Endothelial cell of umbilical vein (primary cell): ENCODE measurements around the gene PKP4. TPM values are rescaled to one million over a fixed set of nuclear protein-coding genes. Genes with fewer than 3 reads are reported as not detected.

Source experiments
- BruUV-seq: library from RNA; stranded (reverse); fragments of 400-500 nt; replicated peaks from 2 replicates; lab custom pipeline; 2021; lab: Mats Ljungman, UMichigan
- CTCF ChIA-PET: fragments of 300-600, 350-600 bp; sonication (Branson Sonifier 250); formaldehyde crosslinking; loops from one replicate; lab custom pipeline; 2021; ENCODE audit warnings: antibody characterized with exemption, inconsistent platforms; lab: Charles Lee
- POLR2A ChIA-PET: fragments of 300-600, 350-600 bp; sonication (Branson Sonifier 250); formaldehyde crosslinking; loops from one replicate; lab custom pipeline; 2021; ENCODE audit warnings: antibody characterized with exemption, inconsistent platforms; lab: Charles Lee
- DNase-seq: peaks from one replicate; pipeline ENCODE4 v3.0.0-alpha.2; 2011; ENCODE audit warnings: low read depth, low spot score
- FAIRE-seq: peaks from 2 replicates; lab custom pipeline; 2011; peaks lifted over from hg19 to GRCh38; lab: Jason Lieb, UNC
- H2AFZ ChIP-seq: 2 replicates; pipeline ENCODE4 v1.6.0; 2012; ENCODE audit warnings: low read depth, low read length, control low read depth, inconsistent platforms
- H3K27ac ChIP-seq: 2 replicates; pipeline ENCODE4 v1.5.1; 2011; ENCODE audit warnings: low read depth, mild to moderate bottlenecking, control low read depth, low read length, moderate library complexity; ENCODE audit not compliant: insufficient read depth
- H3K27me3 ChIP-seq, 2 experiments: 2 replicates each; pipeline versions ENCODE4 v1.6.0 to v1.6.1; 2011; ENCODE audit warnings: low read length in 2 of 2, mixed read lengths in 1 of 2; ENCODE audit not compliant: control insufficient read depth in 2 of 2, insufficient read depth in 2 of 2
- H3K36me3 ChIP-seq, 2 experiments: 2 replicates in 1 of 2; 3 replicates in 1 of 2; pipeline ENCODE4 v1.5.1; 2011; ENCODE audit warnings: low read length in 2 of 2, mild to moderate bottlenecking in 1 of 2, moderate library complexity in 1 of 2; ENCODE audit not compliant: control insufficient read depth in 2 of 2, insufficient read depth in 2 of 2; ENCODE audit errors: extremely low read depth in 1 of 2
- H3K4me1 ChIP-seq: 3 replicates; pipeline ENCODE4 v1.5.1; 2011; ENCODE audit warnings: mild to moderate bottlenecking, low read length; ENCODE audit not compliant: control insufficient read depth, insufficient read depth; ENCODE audit errors: extremely low read depth
- H3K4me2 ChIP-seq: 2 replicates; pipeline ENCODE4 v1.6.1; 2011; ENCODE audit warnings: low read length, control low read depth, mixed read lengths; ENCODE audit not compliant: insufficient read depth
- H3K4me3 ChIP-seq, 3 experiments: fragments of 200-600 bp in 1 of 3; sonication (generic), shearing (Covaris generic) in 1 of 3; replicated peaks in 1 of 3; 2 replicates each; pipeline ENCODE4 v1.5.1; 2011 to 2016; ENCODE audit warnings: control low read depth in 3 of 3, low read length in 3 of 3, mild to moderate bottlenecking in 2 of 3, inconsistent platforms in 1 of 3, low read depth in 1 of 3, moderate library complexity in 1 of 3; ENCODE audit not compliant: insufficient read depth in 1 of 3
- H3K79me2 ChIP-seq: 2 replicates; pipeline ENCODE4 v1.6.0; 2012; ENCODE audit warnings: low read length, inconsistent platforms; ENCODE audit not compliant: control insufficient read depth, insufficient read depth
- H3K9ac ChIP-seq: replicated peaks from 2 replicates; pipeline ENCODE3; 2011; ENCODE audit warnings: low read length, control low read depth; ENCODE audit not compliant: insufficient read depth; ENCODE audit errors: extremely low read depth
- H3K9me1 ChIP-seq: replicated peaks from 3 replicates; pipeline ENCODE4 v1.6.0; 2011; ENCODE audit warnings: mild to moderate bottlenecking, low read length; ENCODE audit not compliant: control insufficient read depth, insufficient read depth; ENCODE audit errors: extremely low read depth
- H3K9me3 ChIP-seq: replicated peaks from 2 replicates; pipeline ENCODE4 v1.5.1; 2012; ENCODE audit warnings: low read length, inconsistent platforms; ENCODE audit not compliant: control insufficient read depth, insufficient read depth
- H4K20me1 ChIP-seq: replicated peaks from 2 replicates; pipeline ENCODE3; 2011; ENCODE audit warnings: mild to moderate bottlenecking, low read length; ENCODE audit not compliant: control insufficient read depth, insufficient read depth; ENCODE audit errors: extremely low read depth
- EZH2 ChIP-seq: IDR thresholded peaks from 2 replicates; pipeline ENCODE4 v1.6.1; 2012; ENCODE audit warnings: borderline replicate concordance, low read depth, mild to moderate bottlenecking, moderate library complexity, low read length, inconsistent platforms; ENCODE audit not compliant: severe bottlenecking
- FOS ChIP-seq: IDR thresholded peaks from 2 replicates; pipeline ENCODE4 v1.6.1; 2011; ENCODE audit warnings: mild to moderate bottlenecking, low read length, moderate library complexity, borderline replicate concordance; ENCODE audit not compliant: insufficient read depth
- GATA2 ChIP-seq: IDR thresholded peaks from 2 replicates; pipeline ENCODE4 v1.7.0; 2011; ENCODE audit warnings: low read depth, mild to moderate bottlenecking, moderate library complexity, mixed read lengths, low read length; ENCODE audit not compliant: insufficient read length, insufficient read depth
- JUN ChIP-seq: IDR thresholded peaks from 2 replicates; pipeline ENCODE4 v1.6.1; 2011; ENCODE audit warnings: borderline replicate concordance, low read depth; ENCODE audit not compliant: insufficient read length, insufficient read depth
- MYC ChIP-seq: IDR thresholded peaks from one replicate; pipeline ENCODE4 v1.6.1; 2011; ENCODE audit warnings: mild to moderate bottlenecking, low read depth, low read length
- POLR2A ChIP-seq: IDR thresholded peaks from 2 replicates; pipeline ENCODE4 v1.6.1; 2012; ENCODE audit warnings: low read depth, mild to moderate bottlenecking, control low read depth, low read length
- POLR2AphosphoS5 ChIP-seq: IDR thresholded peaks from 2 replicates; pipeline ENCODE4 v1.6.1; 2012; ENCODE audit warnings: low read depth, mild to moderate bottlenecking, control low read depth, low read length, moderate library complexity; ENCODE audit not compliant: insufficient read depth
- dilution Hi-C: fragments of 300-500 bp; cut with MboI; formaldehyde crosslinking; loops from one replicate; pipeline ENCODE4 v1.15.0; 2019; ENCODE audit warnings: low sequenced_read_pairs; ENCODE audit not compliant: extremely low pct_ligation_motif_present
- intact Hi-C: fragments of 100-400 bp; cut with micrococcal nuclease; formaldehyde crosslinking; loops from one replicate; pipeline ENCODE4 v1.10.0; 2022
- polyA plus RNA-seq, 4 experiments: library from polyadenylated mRNA; depleted of rRNA in 3 of 4; stranded (reverse) in 3 of 4; unstranded in 1 of 4; fragments of >200 nt; gene quantifications; 2 replicates each; pipeline versions ENCODE4 v1.2.1 to v1.2.3, GENCODE V29; 2011 to 2012; ENCODE audit warnings: missing spikeins in 1 of 4
- total RNA-seq: library from RNA; stranded (reverse); gene quantifications from 2 replicates; pipeline ENCODE4 v1.2.3, GENCODE V29; 2021
- TF ChIP-seq, protein P1 (sequence below), 2 donors: IDR thresholded peaks; 1 replicate in 1 of 2; 2 replicates in 1 of 2; pipeline ENCODE4 v1.5.1; 2011; ENCODE audit warnings: low read length in 2 of 2, mild to moderate bottlenecking in 2 of 2, moderate library complexity in 2 of 2, control low read depth in 1 of 2, inconsistent platforms in 1 of 2, low read depth in 1 of 2; ENCODE audit not compliant: insufficient read depth in 1 of 2; ENCODE audit errors: extremely low read depth in 1 of 2
- TF ChIP-seq, protein P2 (sequence below): IDR thresholded peaks from 2 replicates; pipeline ENCODE4 v1.6.1; 2011; ENCODE audit not compliant: insufficient read depth, insufficient read length

The PKP4 gene
- total and polyA plus RNA-seq, 2 donors (not counting 3 experiments of a cell fraction or from before 2014, with no cell fraction given), result 35.4 to 68.5 TPM

DNA sequence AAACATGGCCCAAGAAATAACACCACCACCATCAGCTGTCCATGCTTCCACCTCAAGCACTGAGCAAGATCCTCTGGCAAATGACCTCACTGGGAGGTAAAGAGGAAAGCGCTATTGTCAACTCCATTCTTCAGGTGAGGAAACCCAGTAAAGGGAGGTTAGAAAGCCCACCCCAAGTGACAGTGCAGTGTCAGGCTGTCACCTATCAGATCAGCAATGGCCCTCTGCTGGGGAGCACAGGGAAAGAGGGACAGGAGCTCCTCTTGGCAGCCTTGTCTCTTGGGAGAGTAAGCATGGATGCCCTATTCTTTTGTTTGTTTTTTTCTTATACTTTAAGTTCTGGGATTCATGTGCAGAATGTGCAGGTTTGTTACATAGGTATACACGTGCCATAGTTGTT, 234.1 kb downstream of the PKP4 start:
- no peaks in the 10 kb centered on the region for H3K27me3 ChIP-seq
- ChIA-PET CTCF (interaction anchor here (1.3 kb wide), 1 partner anchor 34 kb away, joined by 3 read pairs; no protein-coding TSS in a partner anchor), POLR2A (no interaction called here)
- no peaks in the 10 kb centered on the region for H3K79me2 ChIP-seq
- H3K27ac ChIP-seq, result no peak overlapping the region
- intact Hi-C loops, result no loop called here
- no peaks in the 10 kb centered on the region for H3K9me1 ChIP-seq
- H3K4me1 ChIP-seq, result no peaks in the 10 kb centered on the region
- H3K4me2 ChIP-seq, result no peak overlapping the region
- no TSS peak for BruUV-seq
- DNase-seq, result no peak
- H4K20me1 ChIP-seq, result no peaks in the 10 kb centered on the region
- no peak overlapping the region for H3K4me3 ChIP-seq
- TF ChIP-seq, protein P1, sequence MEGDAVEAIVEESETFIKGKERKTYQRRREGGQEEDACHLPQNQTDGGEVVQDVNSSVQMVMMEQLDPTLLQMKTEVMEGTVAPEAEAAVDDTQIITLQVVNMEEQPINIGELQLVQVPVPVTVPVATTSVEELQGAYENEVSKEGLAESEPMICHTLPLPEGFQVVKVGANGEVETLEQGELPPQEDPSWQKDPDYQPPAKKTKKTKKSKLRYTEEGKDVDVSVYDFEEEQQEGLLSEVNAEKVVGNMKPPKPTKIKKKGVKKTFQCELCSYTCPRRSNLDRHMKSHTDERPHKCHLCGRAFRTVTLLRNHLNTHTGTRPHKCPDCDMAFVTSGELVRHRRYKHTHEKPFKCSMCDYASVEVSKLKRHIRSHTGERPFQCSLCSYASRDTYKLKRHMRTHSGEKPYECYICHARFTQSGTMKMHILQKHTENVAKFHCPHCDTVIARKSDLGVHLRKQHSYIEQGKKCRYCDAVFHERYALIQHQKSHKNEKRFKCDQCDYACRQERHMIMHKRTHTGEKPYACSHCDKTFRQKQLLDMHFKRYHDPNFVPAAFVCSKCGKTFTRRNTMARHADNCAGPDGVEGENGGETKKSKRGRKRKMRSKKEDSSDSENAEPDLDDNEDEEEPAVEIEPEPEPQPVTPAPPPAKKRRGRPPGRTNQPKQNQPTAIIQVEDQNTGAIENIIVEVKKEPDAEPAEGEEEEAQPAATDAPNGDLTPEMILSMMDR (IDR thresholded peaks at IDR 0.05; ENCODE audit: extremely low read depth in 1 of 2, insufficient read depth in 1 of 2, low read depth in 1 of 2, low read length in 2 of 2), result no peak
- TF ChIP-seq EZH2 (no peak), POLR2AphosphoS5 (no peak)
- dilution Hi-C loops, result no loop called here
- no peak for FAIRE-seq
- no peaks in the 10 kb centered on the region for H3K36me3 ChIP-seq
- H2AFZ ChIP-seq, result no peak overlapping the region
- H3K9me3 ChIP-seq, result no peaks in the 10 kb centered on the region
- no peak overlapping the region for H3K9ac ChIP-seq

DNA sequence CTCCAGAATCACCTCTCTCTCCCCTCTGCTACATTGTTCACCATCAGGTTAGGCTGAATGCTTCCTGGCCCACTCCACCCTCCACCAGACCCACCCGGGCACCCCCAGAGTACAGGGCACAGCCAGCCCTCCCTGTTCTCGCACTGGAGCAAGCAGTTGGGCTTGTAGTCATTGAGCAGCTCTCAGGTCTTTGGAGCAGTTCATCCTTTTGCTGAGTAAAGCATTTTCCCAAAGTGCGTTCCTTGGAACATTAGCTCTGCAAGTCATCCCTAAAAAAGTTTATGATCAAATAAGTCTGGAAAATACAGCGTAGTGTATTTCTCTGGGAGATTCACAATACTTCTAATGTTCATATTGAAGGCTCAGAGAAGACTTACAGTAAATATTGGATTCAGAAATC, 234.9 kb downstream of the PKP4 start:
- TF ChIP-seq POLR2A (no peak), EZH2 (no peak), GATA2 (no peak), JUN (no peak), MYC (no peak), FOS (no peak), POLR2AphosphoS5 (no peak)
- TF ChIP-seq, protein P1 (IDR thresholded peaks at IDR 0.05; ENCODE audit: extremely low read depth in 1 of 2, insufficient read depth in 1 of 2, low read depth in 1 of 2, low read length in 2 of 2), result no peak
- TF ChIP-seq, protein P2, sequence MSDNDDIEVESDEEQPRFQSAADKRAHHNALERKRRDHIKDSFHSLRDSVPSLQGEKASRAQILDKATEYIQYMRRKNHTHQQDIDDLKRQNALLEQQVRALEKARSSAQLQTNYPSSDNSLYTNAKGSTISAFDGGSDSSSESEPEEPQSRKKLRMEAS, result no peak
- Histone ChIP-seq H2AFZ (no peak overlapping the region), H3K79me2 (no peaks in the 10 kb centered on the region), H3K9me1 (no peaks in the 10 kb centered on the region), H4K20me1 (no peaks in the 10 kb centered on the region), H3K9me3 (no peaks in the 10 kb centered on the region), H3K36me3 (no peaks in the 10 kb centered on the region), H3K4me1 (no peaks in the 10 kb centered on the region), H3K9ac (no peak overlapping the region), H3K4me3 (no peak overlapping the region), H3K27ac (no peak overlapping the region), H3K27me3 (no peaks in the 10 kb centered on the region), H3K4me2 (no peak overlapping the region)
- BruUV-seq, result no TSS peak
- CTCF ChIA-PET, result no interaction called here
- POLR2A ChIA-PET, result no interaction called here
- intact Hi-C loops (no loop called here), dilution Hi-C loops (no loop called here)
- DNase-seq (no peak), FAIRE-seq (no peak)
